ENCODE results near the gene EHD1. TPM values are rescaled to one million over a fixed set of nuclear protein-coding genes. Genes with fewer than 3 reads are reported as not detected.

Gene EHD1
- total RNA-seq, 2 donors from 2014 or later, result 18.7 to 45.2 TPM

DNA sequence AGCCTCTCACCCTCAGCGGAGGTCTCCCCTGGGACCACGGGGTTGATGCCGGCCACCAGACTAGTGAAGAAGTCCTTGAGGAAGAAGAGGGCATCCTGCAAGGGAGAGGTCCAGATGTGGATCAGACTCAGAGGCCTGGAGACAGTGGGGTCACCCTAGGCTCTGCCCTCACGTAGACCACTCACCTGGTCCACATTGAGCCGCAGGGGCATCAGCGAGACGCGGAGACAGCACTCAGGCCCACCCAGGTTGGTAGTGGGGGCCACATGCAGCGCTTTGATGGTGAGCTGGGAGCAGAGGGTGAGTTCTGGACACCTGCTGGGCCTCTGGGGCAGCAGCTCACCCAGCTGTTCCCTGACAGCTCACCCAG is 19.6 kb upstream of the EHD1 start:
- Histone ChIP-seq H3K36me3 (replicated peaks in 1 of 2; ENCODE audit: insufficient read depth in 1 of 2, low read depth in 2 of 2) (peaks cover 3 to 23% of the 10 kb centered on the region in 2 donors), H3K9me3 (no peaks in the 10 kb centered on the region), H3K4me3 (no peak overlapping the region), H3K27ac (no peak overlapping the region), H3K4me1 (peaks cover 16% of the 10 kb centered on the region), H3K27me3 (no peaks in the 10 kb centered on the region)
- DNase-seq (no peak), ATAC-seq (no peak)
- no peak for TF ChIP-seq POLR2A (IDR thresholded peaks at IDR 0.05)
- TF ChIP-seq, protein P1, sequence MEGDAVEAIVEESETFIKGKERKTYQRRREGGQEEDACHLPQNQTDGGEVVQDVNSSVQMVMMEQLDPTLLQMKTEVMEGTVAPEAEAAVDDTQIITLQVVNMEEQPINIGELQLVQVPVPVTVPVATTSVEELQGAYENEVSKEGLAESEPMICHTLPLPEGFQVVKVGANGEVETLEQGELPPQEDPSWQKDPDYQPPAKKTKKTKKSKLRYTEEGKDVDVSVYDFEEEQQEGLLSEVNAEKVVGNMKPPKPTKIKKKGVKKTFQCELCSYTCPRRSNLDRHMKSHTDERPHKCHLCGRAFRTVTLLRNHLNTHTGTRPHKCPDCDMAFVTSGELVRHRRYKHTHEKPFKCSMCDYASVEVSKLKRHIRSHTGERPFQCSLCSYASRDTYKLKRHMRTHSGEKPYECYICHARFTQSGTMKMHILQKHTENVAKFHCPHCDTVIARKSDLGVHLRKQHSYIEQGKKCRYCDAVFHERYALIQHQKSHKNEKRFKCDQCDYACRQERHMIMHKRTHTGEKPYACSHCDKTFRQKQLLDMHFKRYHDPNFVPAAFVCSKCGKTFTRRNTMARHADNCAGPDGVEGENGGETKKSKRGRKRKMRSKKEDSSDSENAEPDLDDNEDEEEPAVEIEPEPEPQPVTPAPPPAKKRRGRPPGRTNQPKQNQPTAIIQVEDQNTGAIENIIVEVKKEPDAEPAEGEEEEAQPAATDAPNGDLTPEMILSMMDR (IDR thresholded peaks at IDR 0.05), result no peak
- intact Hi-C loops (cut with DNase I), result loop anchor here (5.0 kb wide), 1 partner anchor 51 kb away; no protein-coding TSS in a partner anchor
- 92% methylated on average over 9 of the region's 9 CpGs; no CpG with 5 or more reads in 1 of the 2 donors for WGBS, 2 donors

DNA sequence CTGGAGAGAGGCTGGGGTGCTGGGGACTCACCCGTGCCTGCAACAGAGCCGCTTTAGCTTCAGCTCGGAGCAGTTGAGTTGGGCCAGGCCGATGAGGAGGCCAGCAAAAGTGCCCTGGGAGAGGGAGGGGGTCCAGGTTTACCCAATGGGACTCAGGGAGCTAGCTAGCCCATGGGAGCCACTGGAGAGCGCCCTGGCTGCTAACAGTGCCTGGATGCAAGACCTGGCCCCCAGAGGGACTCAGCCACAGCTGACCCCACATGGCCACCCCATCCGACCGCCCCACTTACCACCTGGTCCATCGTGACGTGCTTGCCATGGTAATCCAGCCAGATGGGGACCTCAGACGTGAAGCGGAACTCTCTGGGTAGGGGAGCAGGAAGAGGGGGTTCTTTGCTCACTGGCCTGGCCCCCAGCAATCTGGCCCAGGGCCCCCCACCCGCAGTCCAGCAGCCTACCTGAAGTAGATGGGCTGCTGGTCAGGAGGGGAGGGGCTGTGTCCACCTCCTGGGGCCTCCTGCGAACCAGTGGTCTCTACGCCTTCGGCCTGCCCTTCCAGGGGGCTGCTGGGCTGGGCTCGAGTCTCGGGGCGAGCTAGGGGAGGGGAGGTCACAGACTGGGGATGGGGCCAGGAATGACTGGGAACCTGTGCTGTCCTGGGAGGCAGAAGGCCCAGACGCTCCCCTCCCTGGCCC is 19.1 kb upstream of the EHD1 start:
- H3K4me3 ChIP-seq, result no peak overlapping the region
- peaks cover 21% of the 10 kb centered on the region for H3K4me1 ChIP-seq
- H3K36me3 ChIP-seq (replicated peaks in 1 of 2; ENCODE audit: insufficient read depth in 1 of 2, low read depth in 2 of 2), result peaks cover 0 to 19% of the 10 kb centered on the region in 2 donors
- H3K27me3 ChIP-seq, result no peaks in the 10 kb centered on the region
- H3K27ac ChIP-seq, result no peak overlapping the region
- no peak for ATAC-seq
- no peak for TF ChIP-seq POLR2A (IDR thresholded peaks at IDR 0.05)
- TF ChIP-seq, protein P1 (IDR thresholded peaks at IDR 0.05), result no peak
- 93% methylated on average over 8 to 16 of the region's 19 CpGs for WGBS, 2 donors
- H3K9me3 ChIP-seq, result no peaks in the 10 kb centered on the region
- intact Hi-C loops (cut with DNase I), result loop anchor here (5.0 kb wide), 1 partner anchor 50 kb away; no protein-coding TSS in a partner anchor
- no peak for DNase-seq

DNA sequence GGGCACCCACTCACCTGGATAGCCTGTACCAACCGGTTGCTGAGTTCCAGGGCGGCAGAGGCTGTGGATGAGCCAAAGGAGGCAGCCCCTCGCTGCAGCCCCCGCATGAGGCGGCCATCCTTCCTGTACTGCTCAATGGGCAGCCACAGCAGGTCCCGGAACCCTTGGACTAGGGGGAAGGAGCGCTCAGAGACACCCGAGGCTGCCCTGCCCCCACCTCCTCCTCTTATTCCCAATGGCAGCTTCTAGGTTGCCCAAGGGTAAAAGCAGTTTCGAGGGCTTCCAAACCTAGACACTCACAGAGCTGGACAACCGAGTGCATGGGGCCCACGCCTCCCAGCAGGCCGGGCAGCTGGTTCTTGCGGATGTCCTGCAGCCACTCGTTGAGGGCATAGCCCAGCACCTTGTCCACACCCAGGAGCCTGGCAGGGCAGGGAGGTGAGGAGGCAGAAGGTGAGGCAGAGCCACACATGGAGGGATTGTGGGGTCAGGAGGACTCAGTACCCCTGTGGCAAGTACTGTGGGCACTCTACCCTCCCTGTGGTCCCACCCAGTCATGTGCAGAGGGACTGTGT is 18.1 kb upstream of the EHD1 start:
- 90% methylated on average over 8 to 13 of the region's 14 CpGs for WGBS, 2 donors
- no peak for DNase-seq
- Histone ChIP-seq H3K36me3 (replicated peaks in 1 of 2; ENCODE audit: insufficient read depth in 1 of 2, low read depth in 2 of 2) (peaks cover 0 to 11% of the 10 kb centered on the region in 2 donors), H3K27me3 (no peaks in the 10 kb centered on the region), H3K27ac (no peak overlapping the region), H3K4me1 (peaks cover 31% of the 10 kb centered on the region), H3K9me3 (no peaks in the 10 kb centered on the region), H3K4me3 (no peak overlapping the region)
- TF ChIP-seq, protein P1 (IDR thresholded peaks at IDR 0.05), result no peak
- no peak for TF ChIP-seq POLR2A (IDR thresholded peaks at IDR 0.05)
- ATAC-seq, result no peak
- intact Hi-C loops (cut with DNase I), result loop anchor here (5.0 kb wide), 1 partner anchor 49 kb away; no protein-coding TSS in a partner anchor

DNA sequence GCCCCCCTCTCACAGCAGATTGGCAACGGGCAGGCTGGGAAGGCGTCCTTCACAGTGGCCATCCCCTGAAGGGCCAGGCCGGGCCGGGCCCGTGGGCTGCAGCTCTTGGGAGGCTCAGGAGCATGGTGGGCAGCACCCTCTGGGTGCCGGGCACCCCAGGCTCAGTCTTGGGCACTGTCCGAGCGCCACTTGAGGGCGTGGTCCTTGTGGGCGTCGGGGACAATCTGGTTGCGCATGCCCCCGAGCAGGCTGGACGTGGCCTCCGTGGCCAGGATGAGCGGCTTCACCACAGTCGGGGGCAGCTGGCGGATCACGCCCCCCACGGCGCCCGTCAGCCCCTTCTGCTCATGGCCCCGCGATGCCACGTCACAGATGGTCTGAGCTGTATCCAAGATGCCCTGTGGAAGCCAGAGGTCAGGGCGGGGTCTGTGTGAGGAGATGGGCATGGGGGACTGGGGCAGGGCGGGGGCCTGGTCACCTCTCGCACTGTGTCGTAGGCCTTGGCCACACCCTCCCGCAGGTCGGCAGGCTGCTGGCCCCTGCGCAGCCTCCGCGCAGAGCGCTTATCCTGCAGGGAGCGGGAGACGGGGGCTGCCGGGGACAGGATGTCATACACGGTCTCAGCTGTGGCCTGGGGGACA is 16.5 kb upstream of the EHD1 start:
- ATAC-seq (no peak), DNase-seq (no peak)
- TF ChIP-seq POLR2A (IDR thresholded peaks at IDR 0.05), result no peak
- TF ChIP-seq, protein P1 (IDR thresholded peaks at IDR 0.05), result no peak
- Histone ChIP-seq H3K27me3 (no peaks in the 10 kb centered on the region), H3K27ac (peak overlapping the region in 1 of 4 donors; percentile 84), H3K4me1 (peaks cover 47% of the 10 kb centered on the region), H3K9me3 (no peaks in the 10 kb centered on the region), H3K4me3 (no peak overlapping the region), H3K36me3 (replicated peaks in 1 of 2; ENCODE audit: insufficient read depth in 1 of 2, low read depth in 2 of 2) (peaks cover 0 to 11% of the 10 kb centered on the region in 2 donors)
- intact Hi-C loops (cut with DNase I), result loop anchor here (5.0 kb wide), 1 partner anchor 48 kb away; no protein-coding TSS in a partner anchor
- WGBS, 2 donors, result 73 to 85% methylated on average over 3 to 39 of the region's 39 CpGs

All from body of pancreas (tissue), 4 donors.